Common myeloid progenitor, CD34-positive (primary cell): ENCODE results near the gene SH2D3A.

ENCODE experiments used
- CTCF ChIA-PET: fragments of 350-600 bp; sonication (Branson Sonifier 250); formaldehyde crosslinking; loops from one replicate; lab custom pipeline; 2021; ENCODE audit warnings: antibody characterized with exemption; lab: Charles Lee
- POLR2A ChIA-PET: fragments of 350-600 bp; sonication (Branson Sonifier 250); formaldehyde crosslinking; loops from one replicate; lab custom pipeline; 2021; ENCODE audit warnings: antibody characterized with exemption; lab: Charles Lee
- DNase-seq, 3 donors: peaks; one replicate each; pipeline versions ENCODE4 v3.0.0 to v3.0.0-alpha.2; 2013
- H3K27ac ChIP-seq, 2 experiments: 1 replicate in 1 of 2; 2 replicates in 1 of 2; pipeline ENCODE4 v1.7.0; 2013; ENCODE audit warnings: inconsistent platforms in 2 of 2, low read length in 2 of 2, mild to moderate bottlenecking in 2 of 2, low read depth in 1 of 2, moderate library complexity in 1 of 2; ENCODE audit not compliant: severe bottlenecking in 2 of 2, insufficient read depth in 1 of 2, poor library complexity in 1 of 2
- H3K27me3 ChIP-seq, 5 experiments: replicated peaks in 2 of 5; 1 replicate in 3 of 5; 2 replicates in 2 of 5; pipeline versions ENCODE4 v1.6.1 to v1.7.0; 2013; ENCODE audit warnings: low read length in 4 of 5, mild to moderate bottlenecking in 2 of 5, moderate library complexity in 2 of 5, inconsistent platforms in 1 of 5; ENCODE audit not compliant: insufficient read depth in 5 of 5, control insufficient read depth in 4 of 5
- H3K36me3 ChIP-seq, 4 experiments: 1 replicate in 2 of 4; 2 replicates in 2 of 4; pipeline versions ENCODE4 v1.6.1 to v1.7.0; 2013; ENCODE audit warnings: low read length in 3 of 4, control low read depth in 1 of 4, mild to moderate bottlenecking in 1 of 4; ENCODE audit not compliant: control insufficient read depth in 4 of 4, insufficient read depth in 4 of 4
- H3K4me1 ChIP-seq, 4 experiments: 1 replicate in 3 of 4; 2 replicates in 1 of 4; pipeline versions ENCODE4 v1.6.1 to v1.7.1; 2013; ENCODE audit warnings: low read length in 3 of 4, mild to moderate bottlenecking in 3 of 4, control low read depth in 1 of 4, inconsistent platforms in 1 of 4, moderate library complexity in 1 of 4; ENCODE audit not compliant: control insufficient read depth in 4 of 4, insufficient read depth in 4 of 4; ENCODE audit errors: control extremely low read depth in 1 of 4
- H3K4me3 ChIP-seq, 7 experiments: 1 replicate in 4 of 7; 2 replicates in 3 of 7; pipeline versions ENCODE4 v1.5.1 to v1.7.0; 2013; ENCODE audit warnings: mild to moderate bottlenecking in 7 of 7, low read length in 6 of 7, moderate library complexity in 6 of 7, inconsistent platforms in 2 of 7, low read depth in 2 of 7, control low read depth in 1 of 7; ENCODE audit not compliant: insufficient read depth in 4 of 7, control insufficient read depth in 1 of 7; ENCODE audit errors: extremely low read depth in 1 of 7
- H3K9me3 ChIP-seq, 5 experiments: 1 replicate in 4 of 5; 2 replicates in 1 of 5; pipeline versions ENCODE4 v1.6.1 to v1.7.1; 2013; ENCODE audit warnings: low read length in 4 of 5, mild to moderate bottlenecking in 2 of 5, inconsistent platforms in 1 of 5, low read depth in 1 of 5, moderate library complexity in 1 of 5; ENCODE audit not compliant: control insufficient read depth in 4 of 5, insufficient read depth in 2 of 5; ENCODE audit errors: control extremely low read depth in 1 of 5
- WGBS: methylation state at CpG from one replicate; pipeline ENCODE4 v1.1.5; 2013; ENCODE audit not compliant: insufficient coverage; 5-methylcytosine and 5-hydroxymethylcytosine counted together

The SH2D3A gene

GRCh38 chr19:6714749-6715555 lies 52.3 kb downstream of the SH2D3A start:
- ChIA-PET CTCF (interaction anchor here (0.5 to 1.3 kb wide), 3 partner anchors 37 to 230 kb away, joined by 3 to 5 read pairs (median 3); no protein-coding TSS in a partner anchor), POLR2A (no interaction called here)
- DNase-seq: no peak
- 95% methylated on average over 9 of the region's 11 CpGs for WGBS
- peaks cover 0 to under 1% (median 0%) of the 10 kb centered on the region in 4 experiments for H3K4me1 ChIP-seq
- no peak overlapping the region for H3K27ac ChIP-seq
- no peaks in the 10 kb centered on the region for H3K36me3 ChIP-seq
- H3K4me3 ChIP-seq: no peak overlapping the region
- H3K9me3 ChIP-seq: peaks cover 0 to 4% (median 0%) of the 10 kb centered on the region in 5 experiments
- H3K27me3 ChIP-seq: peaks cover 0 to 26% (median 6%) of the 10 kb centered on the region in 5 experiments

- POLR2A ChIA-PET: no interaction called here
- Histone ChIP-seq H3K4me3 (no peak overlapping the region), H3K27me3 (peaks cover 0 to 34% (median 9%) of the 10 kb centered on the region in 5 experiments), H3K36me3 (no peaks in the 10 kb centered on the region), H3K27ac (no peak overlapping the region), H3K4me1 (no peaks in the 10 kb centered on the region), H3K9me3 (peaks cover 0 to 4% (median 0%) of the 10 kb centered on the region in 5 experiments)
- no peak for DNase-seq
- 78% methylated on average over 12 of the region's 24 CpGs for WGBS
- CTCF ChIA-PET: interaction anchor here (0.5 kb wide), 1 partner anchor 229 kb away, joined by 3 read pairs; no protein-coding TSS in a partner anchor
Measured at GRCh38 chr19:6713773-6714692, 53.2 kb downstream of the SH2D3A start.

GRCh38 chr19:6712692-6713670 lies 54.3 kb downstream of the SH2D3A start:
- Histone ChIP-seq H3K36me3 (no peaks in the 10 kb centered on the region), H3K4me3 (no peak overlapping the region), H3K4me1 (no peaks in the 10 kb centered on the region), H3K27ac (no peak overlapping the region), H3K27me3 (peaks cover 0 to 38% (median 14%) of the 10 kb centered on the region in 5 experiments), H3K9me3 (peaks cover 0 to 4% (median 0%) of the 10 kb centered on the region in 5 experiments)
- ChIA-PET CTCF (no interaction called here), POLR2A (no interaction called here)
- no peak for DNase-seq
- 94% methylated on average over 17 of the region's 20 CpGs for WGBS

- ChIA-PET POLR2A (no interaction called here), CTCF (no interaction called here)
- H3K9me3 ChIP-seq: peaks cover 0 to 4% (median 0%) of the 10 kb centered on the region in 5 experiments
- H3K27me3 ChIP-seq: peaks cover 0 to 38% (median 14%) of the 10 kb centered on the region in 5 experiments
- H3K4me3 ChIP-seq: no peak overlapping the region
- 84% methylated on average over 8 of the region's 16 CpGs for WGBS
- H3K4me1 ChIP-seq: no peaks in the 10 kb centered on the region
- H3K27ac ChIP-seq: no peak overlapping the region
- DNase-seq: no peak
- no peaks in the 10 kb centered on the region for H3K36me3 ChIP-seq
Measured at GRCh38 chr19:6712231-6712630, 55.0 kb downstream of the SH2D3A start.

GRCh38 chr19:6711605-6712004 lies 55.6 kb downstream of the SH2D3A start:
- Histone ChIP-seq H3K36me3 (no peaks in the 10 kb centered on the region), H3K4me1 (no peaks in the 10 kb centered on the region), H3K9me3 (peaks cover 0 to 4% (median 0%) of the 10 kb centered on the region in 5 experiments), H3K27me3 (peaks cover 0 to 38% (median 14%) of the 10 kb centered on the region in 5 experiments), H3K27ac (no peak overlapping the region), H3K4me3 (no peak overlapping the region)
- ChIA-PET CTCF (interaction anchor here (1.0 kb wide), 1 partner anchor 10 kb away, joined by 5 read pairs; no protein-coding TSS in a partner anchor), POLR2A (no interaction called here)
- 87% methylated on average over 9 of the region's 10 CpGs for WGBS
- no peak for DNase-seq

GRCh38 chr19:6711078-6711361 lies 56.2 kb downstream of the SH2D3A start:
- 35% methylated on average over 8 of the region's 9 CpGs for WGBS
- Histone ChIP-seq H3K4me1 (no peaks in the 10 kb centered on the region), H3K27ac (no peak overlapping the region), H3K4me3 (no peak overlapping the region), H3K9me3 (peaks cover 0 to 4% (median 0%) of the 10 kb centered on the region in 5 experiments), H3K27me3 (peaks cover 0 to 38% (median 14%) of the 10 kb centered on the region in 5 experiments), H3K36me3 (no peaks in the 10 kb centered on the region)
- ChIA-PET CTCF (interaction anchor here (1.0 kb wide), 1 partner anchor 10 kb away, joined by 5 read pairs; no protein-coding TSS in a partner anchor), POLR2A (no interaction called here)
- DNase-seq: no peak
